ENCODE data around the gene MTRFR.
"Not testable (repeated sequence)": the region's sequence is repeated elsewhere in the genome, so short reads cannot be mapped to it uniquely, and the experiment has no call there.

The MTRFR gene

DNA sequence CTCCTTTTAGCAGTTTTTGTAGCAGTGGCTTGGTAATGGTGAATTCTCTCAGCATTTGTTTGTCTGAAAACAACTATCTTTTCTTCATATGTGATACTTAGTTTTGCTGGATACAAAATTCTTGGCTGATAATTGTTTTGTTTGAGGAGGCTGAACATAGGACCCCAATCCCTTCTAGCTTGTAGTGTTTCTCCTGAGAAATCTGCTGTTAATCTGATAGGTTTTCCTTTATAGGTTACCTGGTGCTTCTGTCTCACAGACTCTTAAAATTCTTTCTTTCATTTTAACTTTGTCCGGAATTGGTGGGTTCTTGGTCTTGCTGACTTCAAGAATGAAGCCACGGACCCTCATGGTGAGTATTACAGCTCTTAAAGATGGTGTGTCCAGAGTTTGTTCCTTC is 14.9 kb downstream of the MTRFR start:
- not testable (repeated sequence) for H3K36me3 ChIP-seq (ENCODE audit: control insufficient read depth in 1 of 2, insufficient read depth in 2 of 2, low read length in 2 of 2); H3K27ac ChIP-seq (ENCODE audit: low read depth, low read length); H3K9me3 ChIP-seq (ENCODE audit: control insufficient read depth in 1 of 2, low read length in 2 of 2); H3K27me3 ChIP-seq (ENCODE audit: control insufficient read depth in 1 of 2, insufficient read depth in 2 of 2, low read length in 2 of 2); H3K4me3 ChIP-seq (ENCODE audit: low read depth in 1 of 2, low read length in 2 of 2); H3K9ac ChIP-seq (ENCODE audit: low read depth in 1 of 2, low read length in 2 of 2)
- peaks cover 7 to 17% of the 10 kb centered on the region in 2 donors for H3K4me1 ChIP-seq (ENCODE audit: control insufficient read depth in 1 of 2, insufficient read depth in 2 of 2, low read length in 2 of 2)

DNA sequence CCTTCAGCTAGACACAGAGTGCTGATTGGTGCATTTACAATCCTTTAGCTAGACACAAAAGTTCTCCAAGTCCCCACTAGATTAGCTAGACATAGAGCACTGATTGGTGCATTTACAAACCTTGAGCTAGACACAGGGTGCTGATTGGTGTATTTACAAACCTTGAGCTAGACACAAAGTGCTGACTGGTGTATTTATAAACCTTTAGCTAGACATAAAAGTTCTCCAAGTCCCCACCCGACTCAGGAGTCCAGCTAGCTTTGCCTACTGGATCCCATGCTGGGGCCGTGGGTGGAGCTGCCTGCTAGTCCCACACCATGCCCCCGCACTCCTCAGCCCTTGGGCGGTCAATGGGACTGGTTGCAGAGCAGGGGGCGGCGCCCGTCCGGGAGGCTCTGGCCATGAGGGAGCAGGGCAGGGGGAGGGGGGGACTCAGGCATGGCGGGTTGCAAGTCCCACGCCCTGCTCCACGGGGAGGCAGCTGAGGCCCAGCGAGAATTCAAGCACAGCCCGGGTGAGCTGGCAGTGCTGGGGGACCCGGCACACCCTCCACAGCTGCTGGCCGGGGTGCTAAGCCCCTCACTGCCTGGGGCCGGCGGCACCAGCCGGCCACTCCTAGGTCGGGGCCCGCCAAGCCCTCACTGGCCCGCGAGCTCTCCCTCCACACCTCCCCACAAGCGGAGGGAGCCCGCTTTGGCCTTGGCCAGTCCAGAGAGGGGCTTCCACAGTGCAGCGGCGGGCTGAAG is 15.9 kb downstream of the MTRFR start:
- not testable (repeated sequence) for H3K27me3 ChIP-seq (ENCODE audit: control insufficient read depth in 1 of 2, insufficient read depth in 2 of 2, low read length in 2 of 2); H3K36me3 ChIP-seq (ENCODE audit: control insufficient read depth in 1 of 2, insufficient read depth in 2 of 2, low read length in 2 of 2); H3K4me3 ChIP-seq (ENCODE audit: low read depth in 1 of 2, low read length in 2 of 2); H3K27ac ChIP-seq (ENCODE audit: low read depth, low read length); H3K9ac ChIP-seq (ENCODE audit: low read depth in 1 of 2, low read length in 2 of 2); H3K9me3 ChIP-seq (ENCODE audit: control insufficient read depth in 1 of 2, low read length in 2 of 2)
- H3K4me1 ChIP-seq (ENCODE audit: control insufficient read depth in 1 of 2, insufficient read depth in 2 of 2, low read length in 2 of 2): peaks cover 7 to 17% of the 10 kb centered on the region in 2 donors

DNA sequence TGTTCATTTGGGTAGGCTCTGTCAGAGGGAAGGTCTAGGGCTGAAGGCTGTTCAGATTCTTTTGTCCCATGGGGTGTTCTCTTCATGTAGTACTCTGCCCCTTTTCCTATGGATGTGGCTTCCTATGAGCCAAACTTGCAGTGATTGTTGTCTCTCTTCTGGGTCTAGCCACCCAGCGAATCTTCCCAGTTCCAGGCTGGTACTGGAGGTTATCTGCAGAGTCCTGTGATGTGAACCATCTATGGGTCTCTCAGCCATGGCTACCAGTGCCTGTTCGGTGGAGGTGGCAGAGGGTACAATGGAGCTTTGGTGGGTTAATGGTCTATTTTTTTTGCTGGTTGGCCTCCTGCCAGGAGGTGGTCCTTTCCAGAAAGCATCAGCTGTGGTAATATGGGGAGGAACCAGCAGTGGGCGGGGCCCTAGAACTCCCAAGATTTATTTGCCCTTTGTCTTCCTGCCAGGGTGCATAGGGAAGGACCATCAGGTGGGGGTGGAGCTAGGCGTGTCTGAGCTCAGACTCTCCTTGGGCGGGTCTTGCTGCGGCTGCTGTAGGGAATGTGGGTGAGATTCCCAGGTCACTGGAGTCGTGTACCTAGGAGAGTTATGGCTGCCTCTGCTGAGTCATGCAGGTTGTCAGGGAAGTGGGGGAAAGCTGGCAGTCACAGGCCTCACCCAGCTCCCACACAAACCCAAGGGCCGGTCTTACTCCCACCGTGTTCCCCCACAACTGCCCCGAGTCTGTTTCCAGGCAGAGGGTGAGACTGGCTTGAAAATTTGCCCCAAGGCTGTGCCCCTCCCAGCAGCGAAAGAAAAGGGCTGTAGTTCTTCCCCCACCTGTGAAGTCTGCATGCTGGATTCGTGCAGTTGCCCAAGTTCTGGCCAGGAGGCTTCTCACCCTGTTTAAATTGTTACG is 17.5 kb downstream of the MTRFR start:
- H3K27ac ChIP-seq (ENCODE audit: low read depth, low read length): peak overlapping the region; percentile 82
- H3K36me3 ChIP-seq (ENCODE audit: control insufficient read depth in 1 of 2, insufficient read depth in 2 of 2, low read length in 2 of 2): peaks cover 15 to 23% of the 10 kb centered on the region in 2 donors
- H3K9ac ChIP-seq (ENCODE audit: low read depth in 1 of 2, low read length in 2 of 2): peak overlapping the region; percentile 18 to 60
- H3K4me3 ChIP-seq (ENCODE audit: low read depth in 1 of 2, low read length in 2 of 2): no peak overlapping the region
- no peaks in the 10 kb centered on the region for H3K9me3 ChIP-seq (ENCODE audit: control insufficient read depth in 1 of 2, low read length in 2 of 2)
- no peaks in the 10 kb centered on the region for H3K27me3 ChIP-seq (ENCODE audit: control insufficient read depth in 1 of 2, insufficient read depth in 2 of 2, low read length in 2 of 2)
- peaks cover 7 to 17% of the 10 kb centered on the region in 2 donors for H3K4me1 ChIP-seq (ENCODE audit: control insufficient read depth in 1 of 2, insufficient read depth in 2 of 2, low read length in 2 of 2)

DNA sequence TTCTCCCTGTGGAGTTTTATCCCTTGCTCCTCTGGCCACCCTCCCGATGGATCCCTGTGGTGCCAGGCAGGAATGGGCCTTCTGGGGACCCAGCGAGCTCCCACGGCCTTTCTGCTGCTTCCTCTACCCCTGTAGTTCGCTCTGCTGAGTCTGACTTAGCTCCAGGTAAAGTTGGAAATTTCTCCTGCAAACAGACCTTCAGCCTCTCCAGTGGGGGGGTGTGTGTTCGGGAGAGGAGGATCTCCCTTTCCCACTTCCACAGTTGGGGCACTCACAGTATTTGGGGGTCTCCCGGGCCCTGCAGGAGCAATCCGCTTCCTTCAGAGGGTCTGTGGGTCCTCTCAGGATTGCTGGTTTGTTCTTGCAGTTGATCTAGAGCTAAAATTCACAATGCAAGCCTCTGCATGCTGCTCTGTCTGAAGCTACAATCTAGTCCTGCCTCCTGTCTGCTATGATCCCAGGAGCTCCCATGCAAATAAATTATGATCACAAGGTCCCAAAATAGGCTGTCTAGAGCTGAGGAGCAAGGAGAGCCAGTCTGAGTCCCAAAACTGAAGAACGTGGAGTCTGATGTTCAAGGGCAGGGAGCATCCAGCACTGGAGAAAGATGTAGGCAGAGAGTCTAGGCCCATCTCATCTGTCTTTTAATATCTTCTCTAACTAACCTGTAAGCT is 18.3 kb downstream of the MTRFR start:
- Histone ChIP-seq H3K9me3 (ENCODE audit: control insufficient read depth in 1 of 2, low read length in 2 of 2) (no peaks in the 10 kb centered on the region), H3K36me3 (ENCODE audit: control insufficient read depth in 1 of 2, insufficient read depth in 2 of 2, low read length in 2 of 2) (peaks cover 15 to 31% of the 10 kb centered on the region in 2 donors), H3K4me3 (ENCODE audit: low read depth in 1 of 2, low read length in 2 of 2) (no peak overlapping the region), H3K27me3 (ENCODE audit: control insufficient read depth in 1 of 2, insufficient read depth in 2 of 2, low read length in 2 of 2) (no peaks in the 10 kb centered on the region), H3K4me1 (ENCODE audit: control insufficient read depth in 1 of 2, insufficient read depth in 2 of 2, low read length in 2 of 2) (peaks cover 7 to 17% of the 10 kb centered on the region in 2 donors), H3K9ac (ENCODE audit: low read depth in 1 of 2, low read length in 2 of 2) (peak overlapping the region; percentile 43 to 60), H3K27ac (ENCODE audit: low read depth, low read length) (peak overlapping the region; percentile 82)

DNA sequence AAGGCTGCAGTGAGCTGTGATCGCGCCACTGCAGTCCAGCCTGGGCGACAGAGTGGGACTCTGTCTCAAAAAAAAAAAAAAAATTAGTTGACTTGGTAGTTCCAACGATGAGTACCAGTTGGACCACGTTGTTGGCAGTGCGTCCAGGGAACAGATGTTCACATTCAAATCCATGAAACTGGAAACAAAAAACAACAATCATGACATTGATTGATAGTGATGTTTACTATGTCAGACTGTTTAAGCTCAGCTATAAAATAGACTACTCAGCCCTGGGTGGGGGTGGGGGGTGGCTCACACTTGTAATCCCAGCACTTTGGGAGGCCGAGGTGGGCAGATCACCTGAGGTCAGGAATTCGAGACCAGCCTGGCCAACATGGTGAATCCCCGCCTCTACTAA is 19.1 kb downstream of the MTRFR start:
- H3K27me3 ChIP-seq (ENCODE audit: control insufficient read depth in 1 of 2, insufficient read depth in 2 of 2, low read length in 2 of 2); H3K9me3 ChIP-seq (ENCODE audit: control insufficient read depth in 1 of 2, low read length in 2 of 2); H3K4me3 ChIP-seq (ENCODE audit: low read depth in 1 of 2, low read length in 2 of 2); H3K9ac ChIP-seq (ENCODE audit: low read depth in 1 of 2, low read length in 2 of 2); H3K27ac ChIP-seq (ENCODE audit: low read depth, low read length): not testable (repeated sequence)
- H3K36me3 ChIP-seq (ENCODE audit: control insufficient read depth in 1 of 2, insufficient read depth in 2 of 2, low read length in 2 of 2): peaks cover 15 to 36% of the 10 kb centered on the region in 2 donors
- peaks cover 7 to 17% of the 10 kb centered on the region in 2 donors for H3K4me1 ChIP-seq (ENCODE audit: control insufficient read depth in 1 of 2, insufficient read depth in 2 of 2, low read length in 2 of 2)

DNA sequence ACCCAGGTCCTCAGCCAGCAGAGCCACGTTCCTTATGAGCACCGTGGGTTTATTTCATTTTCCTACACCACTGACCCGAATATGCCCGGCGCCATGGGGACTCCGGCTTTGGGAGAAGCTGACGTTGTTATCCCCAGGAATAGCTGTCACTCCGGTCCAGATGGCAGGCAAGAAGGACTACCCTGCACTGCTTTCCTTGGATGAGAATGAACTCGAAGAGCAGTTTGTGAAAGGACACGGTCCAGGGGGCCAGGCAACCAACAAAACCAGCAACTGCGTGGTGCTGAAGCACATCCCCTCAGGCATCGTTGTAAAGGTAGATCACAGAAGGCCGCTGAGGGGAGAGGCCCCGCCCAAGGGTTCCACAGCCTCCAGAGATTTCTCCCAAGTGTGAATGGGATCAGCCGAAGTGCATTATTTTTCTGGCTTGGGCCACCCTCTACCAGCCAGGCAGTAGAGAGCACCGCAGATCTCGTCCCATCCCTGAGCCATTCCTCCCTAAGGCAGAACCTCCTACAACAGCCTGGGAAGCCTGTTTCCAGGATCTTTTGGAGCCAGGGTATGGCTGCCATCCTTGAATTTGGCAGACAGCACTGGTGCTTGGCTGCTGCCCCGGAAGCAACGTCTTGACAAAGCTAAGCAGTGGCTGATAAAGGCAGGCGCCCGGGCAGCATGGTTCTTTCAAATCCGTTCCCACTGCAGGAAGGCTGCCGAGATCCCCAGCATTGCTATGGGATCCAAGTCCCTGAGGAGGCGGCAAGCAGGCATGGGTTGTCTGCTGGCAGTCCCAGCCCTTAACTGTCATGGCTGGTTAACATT is 20.6 kb downstream of the MTRFR start:
- peaks cover 7 to 17% of the 10 kb centered on the region in 2 donors for H3K4me1 ChIP-seq (ENCODE audit: control insufficient read depth in 1 of 2, insufficient read depth in 2 of 2, low read length in 2 of 2)
- no peaks in the 10 kb centered on the region for H3K27me3 ChIP-seq (ENCODE audit: control insufficient read depth in 1 of 2, insufficient read depth in 2 of 2, low read length in 2 of 2)
- no peaks in the 10 kb centered on the region for H3K9me3 ChIP-seq (ENCODE audit: control insufficient read depth in 1 of 2, low read length in 2 of 2)
- no peak overlapping the region for H3K4me3 ChIP-seq (ENCODE audit: low read depth in 1 of 2, low read length in 2 of 2)
- H3K27ac ChIP-seq (ENCODE audit: low read depth, low read length): no peak overlapping the region
- H3K9ac ChIP-seq (ENCODE audit: low read depth in 1 of 2, low read length in 2 of 2): no peak overlapping the region
- peaks cover 21 to 46% of the 10 kb centered on the region in 2 donors for H3K36me3 ChIP-seq (ENCODE audit: control insufficient read depth in 1 of 2, insufficient read depth in 2 of 2, low read length in 2 of 2)

DNA sequence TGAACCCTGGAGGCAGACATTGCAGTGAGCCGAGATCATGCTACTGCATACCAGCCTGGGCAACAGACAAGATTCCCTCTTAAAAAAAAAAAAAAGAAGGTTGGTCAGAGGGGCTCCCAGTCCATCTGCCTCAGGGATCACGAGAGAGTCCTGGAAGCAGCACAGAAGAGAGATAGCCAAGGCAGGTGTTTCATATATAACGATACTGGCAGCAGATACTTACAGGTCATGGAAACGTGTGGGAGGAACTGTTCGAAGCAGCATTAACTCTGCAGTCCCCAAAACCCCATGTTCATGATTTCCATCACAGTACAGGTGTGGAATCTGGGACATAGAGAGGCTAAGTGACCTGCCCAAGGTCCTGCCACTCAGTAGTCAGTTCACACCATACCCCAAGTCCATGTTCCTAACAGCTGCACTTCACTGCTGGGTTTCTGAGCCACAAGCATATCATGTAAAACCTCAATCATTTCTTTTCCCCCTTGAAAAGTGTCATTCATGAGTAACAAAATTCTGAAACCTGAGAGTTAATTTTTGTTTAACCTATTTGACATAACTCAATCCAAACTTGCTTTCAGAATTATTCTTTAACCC is 21.7 kb downstream of the MTRFR start:
- Histone ChIP-seq H3K9ac (ENCODE audit: low read depth in 1 of 2, low read length in 2 of 2) (no peak overlapping the region), H3K4me1 (ENCODE audit: control insufficient read depth in 1 of 2, insufficient read depth in 2 of 2, low read length in 2 of 2) (peaks cover 7 to 17% of the 10 kb centered on the region in 2 donors), H3K4me3 (ENCODE audit: low read depth in 1 of 2, low read length in 2 of 2) (no peak overlapping the region), H3K27ac (ENCODE audit: low read depth, low read length) (no peak overlapping the region), H3K9me3 (ENCODE audit: control insufficient read depth in 1 of 2, low read length in 2 of 2) (no peaks in the 10 kb centered on the region), H3K36me3 (ENCODE audit: control insufficient read depth in 1 of 2, insufficient read depth in 2 of 2, low read length in 2 of 2) (peaks cover 21 to 55% of the 10 kb centered on the region in 2 donors), H3K27me3 (ENCODE audit: control insufficient read depth in 1 of 2, insufficient read depth in 2 of 2, low read length in 2 of 2) (no peaks in the 10 kb centered on the region)

DNA sequence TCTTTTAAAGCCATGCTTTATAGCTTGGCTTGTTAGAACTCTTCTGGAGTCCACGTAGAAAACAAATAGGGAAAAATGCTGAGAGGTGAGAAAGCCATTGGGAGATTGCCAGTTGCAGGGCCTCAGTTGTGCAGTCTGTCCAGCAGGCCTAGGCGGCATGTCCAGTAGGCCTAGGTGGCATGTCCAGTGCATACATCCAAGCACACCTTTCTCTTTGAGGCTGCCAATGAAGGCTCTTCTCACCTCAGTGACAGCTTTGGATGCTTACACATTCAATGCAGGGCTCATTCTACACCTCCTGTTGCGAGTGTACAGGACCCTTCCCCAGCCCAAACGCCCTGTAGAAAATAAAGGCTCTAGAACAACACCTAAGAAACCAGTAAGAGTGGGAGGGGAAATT is 25.4 kb downstream of the MTRFR start:
- no peaks in the 10 kb centered on the region for H3K4me1 ChIP-seq (ENCODE audit: control insufficient read depth in 1 of 2, insufficient read depth in 2 of 2, low read length in 2 of 2)
- no peak overlapping the region for H3K4me3 ChIP-seq (ENCODE audit: low read depth in 1 of 2, low read length in 2 of 2)
- no peak overlapping the region for H3K27ac ChIP-seq (ENCODE audit: low read depth, low read length)
- H3K9me3 ChIP-seq (ENCODE audit: control insufficient read depth in 1 of 2, low read length in 2 of 2): no peaks in the 10 kb centered on the region
- H3K36me3 ChIP-seq (ENCODE audit: control insufficient read depth in 1 of 2, insufficient read depth in 2 of 2, low read length in 2 of 2): peaks cover 22 to 85% of the 10 kb centered on the region in 2 donors
- no peaks in the 10 kb centered on the region for H3K27me3 ChIP-seq (ENCODE audit: control insufficient read depth in 1 of 2, insufficient read depth in 2 of 2, low read length in 2 of 2)
- no peak overlapping the region for H3K9ac ChIP-seq (ENCODE audit: low read depth in 1 of 2, low read length in 2 of 2)

DNA sequence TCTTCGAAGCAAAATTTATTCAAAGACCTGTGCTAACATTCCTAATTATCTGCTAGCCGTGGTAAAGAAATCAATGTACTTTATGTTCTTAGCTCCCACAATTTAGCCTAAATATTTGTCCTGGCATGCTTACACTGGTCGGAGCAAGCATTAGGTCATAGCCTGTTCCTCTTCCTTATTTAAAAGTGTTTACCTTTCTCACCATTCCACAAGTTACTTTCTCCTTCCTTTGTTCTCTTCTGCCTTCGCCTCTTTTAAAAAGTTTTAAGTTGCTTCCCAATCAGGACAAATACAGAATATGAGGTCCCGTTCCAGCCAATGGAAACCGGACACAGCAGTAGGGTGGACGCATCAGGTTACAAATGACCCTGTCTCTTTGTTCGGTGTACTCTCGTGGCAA is 26.8 kb downstream of the MTRFR start:
- H3K27ac ChIP-seq (ENCODE audit: low read depth, low read length): no peak overlapping the region
- no peaks in the 10 kb centered on the region for H3K9me3 ChIP-seq (ENCODE audit: control insufficient read depth in 1 of 2, low read length in 2 of 2)
- peaks cover 12 to 79% of the 10 kb centered on the region in 2 donors for H3K36me3 ChIP-seq (ENCODE audit: control insufficient read depth in 1 of 2, insufficient read depth in 2 of 2, low read length in 2 of 2)
- no peaks in the 10 kb centered on the region for H3K4me1 ChIP-seq (ENCODE audit: control insufficient read depth in 1 of 2, insufficient read depth in 2 of 2, low read length in 2 of 2)
- no peaks in the 10 kb centered on the region for H3K27me3 ChIP-seq (ENCODE audit: control insufficient read depth in 1 of 2, insufficient read depth in 2 of 2, low read length in 2 of 2)
- H3K4me3 ChIP-seq (ENCODE audit: low read depth in 1 of 2, low read length in 2 of 2): no peak overlapping the region
- H3K9ac ChIP-seq (ENCODE audit: low read depth in 1 of 2, low read length in 2 of 2): no peak overlapping the region

Data from duodenal mucosa (tissue), 2 donors.